ENCODE results near the gene PAPPA2. TPM values are rescaled to one million over a fixed set of nuclear protein-coding genes. Genes with fewer than 3 reads are reported as not detected.

PAPPA2 gene
- total RNA-seq, 6 donors from 2014 or later = under 0.01 to 2.4 (median 0.45) TPM

DNA sequence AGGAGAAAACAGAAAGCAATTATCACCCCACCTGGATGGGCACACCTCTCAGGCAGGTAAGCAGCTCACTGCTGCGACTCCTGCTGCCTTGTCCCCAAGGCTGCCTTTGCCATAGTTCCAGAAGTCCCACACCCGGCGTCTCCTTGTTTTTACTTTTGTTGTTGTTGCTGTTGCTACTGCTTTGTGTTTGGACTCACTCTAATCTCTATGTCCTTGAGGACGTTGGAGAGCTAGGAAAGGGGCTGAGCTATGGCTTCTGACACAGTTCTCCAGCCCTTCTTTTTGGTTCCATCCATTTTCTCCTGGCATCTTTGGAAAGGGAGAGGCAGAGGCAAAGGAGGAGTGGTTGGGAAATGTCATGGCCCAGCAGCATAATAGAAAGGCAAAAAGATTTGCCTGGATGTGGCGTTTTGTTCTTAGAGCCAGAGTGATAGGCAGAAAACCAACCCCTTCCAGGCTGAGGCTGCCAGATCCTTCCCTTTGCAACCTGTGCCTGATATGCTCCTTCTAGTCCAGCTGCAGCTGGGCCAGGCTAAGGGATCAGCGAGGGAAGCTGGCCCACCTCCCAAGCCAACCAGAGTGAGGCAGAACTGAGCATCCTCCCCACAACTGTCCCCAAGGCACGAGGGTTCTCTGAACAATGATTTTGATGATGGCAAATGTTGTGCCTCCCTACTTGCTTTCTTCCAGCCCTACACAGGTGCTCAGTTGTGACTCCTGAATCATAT, 430.8 kb downstream of the PAPPA2 start:
- 65 to 74% methylated on average over 6 to 7 of the region's 7 CpGs for WGBS, 2 donors
- Histone ChIP-seq H3K36me3 (peaks cover 0 to 2% (median 0%) of the 10 kb centered on the region in 4 donors), H3K9me3 (no peaks in the 10 kb centered on the region), H3K27me3 (no peaks in the 10 kb centered on the region), H3K27ac (no peak overlapping the region), H3K4me3 (no peak overlapping the region), H3K4me1 (peaks cover 4 to 10% (median 5%) of the 10 kb centered on the region in 4 donors)
- no peak for ATAC-seq (ENCODE audit: low FRiP score in 2 of 2)
- TF ChIP-seq POLR2A (IDR thresholded peaks at IDR 0.05) (no peak), EP300 (IDR thresholded peaks at IDR 0.05) (no peak), POLR2AphosphoS5 (IDR thresholded peaks at IDR 0.05) (no peak)
- TF ChIP-seq, protein P1, sequence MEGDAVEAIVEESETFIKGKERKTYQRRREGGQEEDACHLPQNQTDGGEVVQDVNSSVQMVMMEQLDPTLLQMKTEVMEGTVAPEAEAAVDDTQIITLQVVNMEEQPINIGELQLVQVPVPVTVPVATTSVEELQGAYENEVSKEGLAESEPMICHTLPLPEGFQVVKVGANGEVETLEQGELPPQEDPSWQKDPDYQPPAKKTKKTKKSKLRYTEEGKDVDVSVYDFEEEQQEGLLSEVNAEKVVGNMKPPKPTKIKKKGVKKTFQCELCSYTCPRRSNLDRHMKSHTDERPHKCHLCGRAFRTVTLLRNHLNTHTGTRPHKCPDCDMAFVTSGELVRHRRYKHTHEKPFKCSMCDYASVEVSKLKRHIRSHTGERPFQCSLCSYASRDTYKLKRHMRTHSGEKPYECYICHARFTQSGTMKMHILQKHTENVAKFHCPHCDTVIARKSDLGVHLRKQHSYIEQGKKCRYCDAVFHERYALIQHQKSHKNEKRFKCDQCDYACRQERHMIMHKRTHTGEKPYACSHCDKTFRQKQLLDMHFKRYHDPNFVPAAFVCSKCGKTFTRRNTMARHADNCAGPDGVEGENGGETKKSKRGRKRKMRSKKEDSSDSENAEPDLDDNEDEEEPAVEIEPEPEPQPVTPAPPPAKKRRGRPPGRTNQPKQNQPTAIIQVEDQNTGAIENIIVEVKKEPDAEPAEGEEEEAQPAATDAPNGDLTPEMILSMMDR (IDR thresholded peaks at IDR 0.05) = no peak
- DNase-seq = no peak

DNA sequence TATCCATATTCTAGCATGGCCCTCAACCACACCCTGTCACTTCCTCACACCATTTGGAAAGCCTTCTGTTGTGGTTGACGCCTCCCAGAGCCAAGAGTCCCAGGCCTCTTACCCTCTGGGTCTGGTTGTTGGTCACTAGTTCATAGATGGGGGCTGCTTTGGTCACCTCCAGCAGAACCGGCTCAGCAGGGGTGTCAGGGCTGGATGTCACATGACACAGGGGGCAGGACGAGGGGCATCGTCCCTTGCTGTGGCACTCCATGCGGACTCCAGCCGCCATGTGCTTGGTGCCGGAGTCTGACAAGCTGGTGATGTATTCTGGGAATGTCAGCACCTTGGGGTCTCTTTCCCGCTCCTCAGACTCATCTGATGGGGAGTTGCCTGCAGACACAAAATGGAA, 431.5 kb downstream of the PAPPA2 start:
- H3K4me3 ChIP-seq = no peak overlapping the region

More for the DNA sequence above, 431.5 kb downstream of the PAPPA2 start:
- WGBS, 2 donors = 86 to 88% methylated on average over 8 of the region's 8 CpGs
- peaks cover 0 to 2% (median 0%) of the 10 kb centered on the region in 4 donors for H3K36me3 ChIP-seq
- DNase-seq (no peak), ATAC-seq (ENCODE audit: low FRiP score in 2 of 2) (peak in 1 of 2 donors; percentile 20)
- no peak overlapping the region for H3K27ac ChIP-seq
- peaks cover 4 to 10% (median 5%) of the 10 kb centered on the region in 4 donors for H3K4me1 ChIP-seq
- H3K9me3 ChIP-seq = no peaks in the 10 kb centered on the region
- TF ChIP-seq POLR2A (IDR thresholded peaks at IDR 0.05) = no peak
- no peak for TF ChIP-seq POLR2AphosphoS5 (IDR thresholded peaks at IDR 0.05)
- TF ChIP-seq, protein P1 (IDR thresholded peaks at IDR 0.05) = no peak
- no peak for TF ChIP-seq EP300 (IDR thresholded peaks at IDR 0.05)
- no peaks in the 10 kb centered on the region for H3K27me3 ChIP-seq
